Neural cell (in vitro differentiated cells): ENCODE measurements around the gene TRIM29. TPM values are rescaled to one million over a fixed set of nuclear protein-coding genes. Genes with fewer than 3 reads are reported as not detected.

Experiments
- H2AFZ ChIP-seq: fragments of 200-600, 300-800 bp; sonication (generic), shearing (Covaris generic); 2 replicates; pipeline ENCODE4 v1.6.0; 2014; ENCODE audit warnings: low read depth, mild to moderate bottlenecking, antibody characterized with exemption, low read length, moderate library complexity
- H3F3A ChIP-seq: fragments of 200-600 bp; shearing (Covaris generic); 2 replicates; pipeline ENCODE4 v1.6.1; 2016; ENCODE audit warnings: mild to moderate bottlenecking, moderate library complexity, mixed read lengths, antibody characterized with exemption, low read length; ENCODE audit not compliant: insufficient read depth, poor library complexity, severe bottlenecking
- H3K27ac ChIP-seq: fragments of 200-600, 300-800 bp; sonication (generic), shearing (Covaris generic); 2 replicates; pipeline ENCODE4 v1.5.1; 2014; ENCODE audit warnings: mild to moderate bottlenecking, low read length, moderate library complexity
- H3K27me3 ChIP-seq: fragments of 300-800, 200-600 bp; sonication (generic), shearing (Covaris generic); 2 replicates; pipeline ENCODE4 v1.6.0; 2014; ENCODE audit warnings: mild to moderate bottlenecking, low read depth, low read length, moderate library complexity; ENCODE audit not compliant: insufficient read depth
- H3K36me3 ChIP-seq: fragments of 300-800, 200-600 bp; sonication (generic), shearing (Covaris generic); 2 replicates; pipeline ENCODE4 v1.5.1; 2014; ENCODE audit warnings: mild to moderate bottlenecking, antibody characterized with exemption, low read length, moderate library complexity; ENCODE audit not compliant: insufficient read depth
- H3K4me2 ChIP-seq: fragments of 300-800, 200-600 bp; sonication (generic), shearing (Covaris generic); 2 replicates; pipeline ENCODE4 v1.6.0; 2014; ENCODE audit warnings: mild to moderate bottlenecking, low read length
- H3K4me3 ChIP-seq: fragments of 300-800, 200-600 bp; sonication (generic), shearing (Covaris generic); 2 replicates; pipeline ENCODE4 v1.5.1; 2014; ENCODE audit warnings: mild to moderate bottlenecking, low read length, moderate library complexity
- H3K79me2 ChIP-seq: fragments of 200-600 bp; shearing (Covaris generic); replicated peaks from 2 replicates; pipeline ENCODE4 v1.6.0; 2014; ENCODE audit warnings: mild to moderate bottlenecking, low read length, moderate library complexity; ENCODE audit not compliant: insufficient read depth
- H3K9ac ChIP-seq: fragments of 300-800, 200-600 bp; sonication (generic), shearing (Covaris generic); 2 replicates; pipeline ENCODE4 v1.6.1; 2016; ENCODE audit warnings: mild to moderate bottlenecking, low read length, mixed read lengths
- H3K9me2 ChIP-seq: fragments of 200-600 bp; shearing (Covaris generic); 2 replicates; pipeline ENCODE4 v1.6.1; 2016; ENCODE audit warnings: mild to moderate bottlenecking, low read length, mixed read lengths; ENCODE audit not compliant: insufficient read depth
- H3K9me3 ChIP-seq: fragments of 200-600, 300-800 bp; sonication (generic), shearing (Covaris generic); 2 replicates; pipeline ENCODE4 v1.6.1; 2016; ENCODE audit warnings: mild to moderate bottlenecking, mixed run types, low read length, moderate library complexity, mixed read lengths
- H4K20me1 ChIP-seq: fragments of 200-600 bp; shearing (Covaris generic); 2 replicates; pipeline ENCODE4 v1.6.1; 2016; ENCODE audit warnings: mild to moderate bottlenecking, mixed run types; ENCODE audit not compliant: insufficient read depth
- CTCF ChIP-seq: fragments of 450-650 bp; IDR thresholded peaks from 2 replicates; pipeline ENCODE4 v1.5.1; 2014; ENCODE audit warnings: antibody characterized with exemption, mild to moderate bottlenecking, moderate library complexity; ENCODE audit not compliant: poor library complexity, severe bottlenecking
- EP300 ChIP-seq: fragments of 450-650 bp; conservative IDR thresholded peaks from 2 replicates; pipeline ENCODE4 v1.6.1; 2014; ENCODE audit warnings: antibody characterized with exemption, mild to moderate bottlenecking, moderate library complexity; ENCODE audit not compliant: poor library complexity, severe bottlenecking
- EZH2 ChIP-seq: fragments of 200-600, 300-800 bp; shearing (Covaris generic), sonication (generic); IDR thresholded peaks from 2 replicates; pipeline ENCODE4 v1.6.1; 2014; ENCODE audit warnings: antibody characterized with exemption, low read length, borderline replicate concordance, mild to moderate bottlenecking; ENCODE audit not compliant: insufficient read depth, poor library complexity, severe bottlenecking
- MXI1 ChIP-seq: fragments of 450-650 bp; conservative IDR thresholded peaks from 2 replicates; pipeline ENCODE4 v1.6.1; 2014; ENCODE audit warnings: antibody characterized with exemption, mild to moderate bottlenecking; ENCODE audit not compliant: poor library complexity, severe bottlenecking
- POLR2AphosphoS5 ChIP-seq: IDR thresholded peaks from 2 replicates; pipeline ENCODE4 v1.6.1; 2012
- RAD21 ChIP-seq: fragments of 450-650 bp; conservative IDR thresholded peaks from 2 replicates; pipeline ENCODE4 v1.6.1; 2014; ENCODE audit warnings: antibody characterized with exemption, mild to moderate bottlenecking, moderate library complexity
- REST ChIP-seq: IDR thresholded peaks from 2 replicates; pipeline ENCODE4 v1.6.1; 2012; ENCODE audit warnings: borderline replicate concordance
- SMC3 ChIP-seq: fragments of 450-650 bp; conservative IDR thresholded peaks from 2 replicates; pipeline ENCODE4 v1.6.1; 2014; ENCODE audit warnings: antibody characterized with exemption, mild to moderate bottlenecking, moderate library complexity; ENCODE audit not compliant: poor library complexity
- TAF1 ChIP-seq: IDR thresholded peaks from 2 replicates; pipeline ENCODE4 v1.6.1; 2012; ENCODE audit warnings: low read depth
- polyA plus RNA-seq: library from polyadenylated mRNA; depleted of rRNA; stranded (reverse); fragments of >200 nt; gene quantifications from 2 replicates; pipeline ENCODE4 v1.2.3, GENCODE V29; 2014

Gene TRIM29
- polyA plus RNA-seq, 1 donor from 2014 or later: 0.82 TPM

- TF ChIP-seq RAD21: no peak
- TF ChIP-seq SMC3: no peak
- TF ChIP-seq EZH2: no peak
- TF ChIP-seq CTCF: no peak
- no peak for TF ChIP-seq TAF1
- TF ChIP-seq EP300: no peak
- no peak for TF ChIP-seq MXI1
- TF ChIP-seq POLR2AphosphoS5: no peak
- TF ChIP-seq REST: no peak
These were observed 11.3 kb upstream of the TRIM29 start for GRCh38 chr11:120149246-120149645.

GRCh38 chr11:120147950-120148270, 10.0 kb upstream of the TRIM29 start:
- no peak overlapping the region for H3K4me2 ChIP-seq
- no peak for TF ChIP-seq EZH2
- TF ChIP-seq EP300: no peak
- no peak for TF ChIP-seq SMC3
- TF ChIP-seq MXI1: no peak
- no peak for TF ChIP-seq TAF1
- no peak for TF ChIP-seq REST
- no peak for TF ChIP-seq POLR2AphosphoS5
- no peak for TF ChIP-seq CTCF
- TF ChIP-seq RAD21: no peak
- no peak overlapping the region for H3K9ac ChIP-seq
- H3K79me2 ChIP-seq: no peaks in the 10 kb centered on the region
- H2AFZ ChIP-seq: no peak overlapping the region
- no peaks in the 10 kb centered on the region for H4K20me1 ChIP-seq
- H3K4me3 ChIP-seq: no peak overlapping the region
- H3K36me3 ChIP-seq: no peaks in the 10 kb centered on the region
- H3F3A ChIP-seq: no peaks in the 10 kb centered on the region
- no peak overlapping the region for H3K27ac ChIP-seq
- no peaks in the 10 kb centered on the region for H3K9me2 ChIP-seq
- H3K27me3 ChIP-seq: no peaks in the 10 kb centered on the region
- H3K9me3 ChIP-seq: no peaks in the 10 kb centered on the region

More at GRCh38 chr11:120149246-120149645, 11.3 kb upstream of the TRIM29 start:
- no peaks in the 10 kb centered on the region for H3K79me2 ChIP-seq
- H3F3A ChIP-seq: no peaks in the 10 kb centered on the region
- H3K9ac ChIP-seq: no peak overlapping the region
- no peaks in the 10 kb centered on the region for H3K9me3 ChIP-seq
- no peaks in the 10 kb centered on the region for H3K36me3 ChIP-seq
- no peaks in the 10 kb centered on the region for H3K27me3 ChIP-seq
- no peak overlapping the region for H3K27ac ChIP-seq
- H3K9me2 ChIP-seq: no peaks in the 10 kb centered on the region
- H2AFZ ChIP-seq: no peak overlapping the region
- H3K4me2 ChIP-seq: no peak overlapping the region
- no peak overlapping the region for H3K4me3 ChIP-seq
- H4K20me1 ChIP-seq: no peaks in the 10 kb centered on the region
